DMS53 treated with DMSO at 0.1 percent for 48 hours (cell line): ENCODE measurements around the gene IQCE.

ENCODE experiments used
- DNase-seq: peaks from one replicate; lab custom pipeline; 2025; ENCODE audit not compliant: unreplicated experiment; lab: John Stamatoyannopoulos, UW

Gene IQCE

GRCh38 chr7:2613098-2613930 is 54.5 kb downstream of the IQCE start:
- no peak for DNase-seq

GRCh38 chr7:2613931-2614600 is 55.3 kb downstream of the IQCE start:
- no peak for DNase-seq

GRCh38 chr7:2614631-2615330 is 56.0 kb downstream of the IQCE start:
- DNase-seq: no peak

- no peak for DNase-seq
Measured at GRCh38 chr7:2616387-2617324, 57.9 kb downstream of the IQCE start.

- no peak for DNase-seq
Measured at GRCh38 chr7:2617325-2617905, 58.6 kb downstream of the IQCE start.

- no peak for DNase-seq
Measured at GRCh38 chr7:2619116-2619515, 60.3 kb downstream of the IQCE start.

- no peak for DNase-seq
Measured at GRCh38 chr7:2621061-2621828, 62.5 kb downstream of the IQCE start.

- DNase-seq: no peak
Measured at GRCh38 chr7:2621948-2622640, 63.3 kb downstream of the IQCE start.

GRCh38 chr7:2622869-2623697 is 64.3 kb downstream of the IQCE start:
- no peak for DNase-seq

- DNase-seq: no peak
Measured at GRCh38 chr7:2623698-2624014, 64.9 kb downstream of the IQCE start.

GRCh38 chr7:2624293-2624886 is 65.6 kb downstream of the IQCE start:
- no peak for DNase-seq

GRCh38 chr7:2626498-2627117 is 67.8 kb downstream of the IQCE start:
- DNase-seq: no peak

GRCh38 chr7:2627258-2628129 is 68.7 kb downstream of the IQCE start:
- no peak for DNase-seq

GRCh38 chr7:2628130-2628482 is 69.3 kb downstream of the IQCE start:
- peak; percentile 65 for DNase-seq

GRCh38 chr7:2628891-2629290 is 70.1 kb downstream of the IQCE start:
- DNase-seq: no peak

- peak; percentile 22 for DNase-seq
Measured at GRCh38 chr7:2629746-2630681, 71.2 kb downstream of the IQCE start.
